Esophagus muscularis mucosa (tissue), 4 donors: ENCODE data around the gene MTA2. TPM values are rescaled to one million over a fixed set of nuclear protein-coding genes. Genes with fewer than 3 reads are reported as not detected.
A peak's percentile ranks its signal among the peaks of the same experiment; 100 is the strongest.

ENCODE experiments used
- DNase-seq: peaks from one replicate; pipeline ENCODE4 v3.0.0-alpha.2; 2017; ENCODE audit errors: extremely low spot score
- H3K27ac ChIP-seq, 4 donors: fragments of 200-600 bp; sonication (generic); replicated peaks in 1 of 4; 1 replicate in 3 of 4; 2 replicates in 1 of 4; pipeline ENCODE4 v1.5.1; 2016 to 2019; ENCODE audit warnings: mild to moderate bottlenecking in 1 of 4
- H3K27me3 ChIP-seq, 4 donors: fragments of 200-600 bp; sonication (generic); one replicate each; pipeline versions ENCODE4 v1.5.1 to v1.6.0; 2016 to 2019
- H3K36me3 ChIP-seq, 4 donors: fragments of 200-600 bp; sonication (generic); one replicate each; pipeline ENCODE4 v1.5.1; 2016 to 2019
- H3K4me1 ChIP-seq, 4 donors: fragments of 200-600 bp; sonication (generic); one replicate each; pipeline ENCODE4 v1.5.1; 2016 to 2019
- H3K4me3 ChIP-seq, 4 donors: fragments of 200-600 bp; sonication (generic); 1 replicate in 2 of 4; 2 replicates in 2 of 4; pipeline ENCODE4 v1.5.1; 2016 to 2019; ENCODE audit warnings: mild to moderate bottlenecking in 4 of 4, moderate library complexity in 1 of 4
- H3K9me3 ChIP-seq, 4 donors: fragments of 200-600 bp; sonication (generic); 1 replicate in 3 of 4; 2 replicates in 1 of 4; pipeline ENCODE4 v1.5.1; 2016 to 2019
- EP300 ChIP-seq: sonication (generic); formaldehyde crosslinking; IDR thresholded peaks from one replicate; pipeline ENCODE4 v1.6.1; 2017; ENCODE audit warnings: antibody characterized with exemption
- POLR2A ChIP-seq: fragments of 450-650 bp; IDR thresholded peaks from one replicate; pipeline ENCODE4 v1.6.1; 2017; ENCODE audit warnings: antibody characterized with exemption, moderate library complexity, mild to moderate bottlenecking, low read depth
- POLR2AphosphoS5 ChIP-seq, 2 donors: sonication (generic); formaldehyde crosslinking; IDR thresholded peaks; one replicate each; pipeline ENCODE4 v1.6.1; 2017; ENCODE audit warnings: antibody characterized with exemption in 2 of 2
- WGBS: methylation state at CpG from one replicate; pipeline ENCODE4 v1.1.5; 2018; 5-methylcytosine and 5-hydroxymethylcytosine counted together
- intact Hi-C: fragments of 100-400 bp; cut with DNase I; formaldehyde crosslinking; loops from one replicate; pipeline ENCODE4 v1.15.1; 2023
- total RNA-seq, 4 donors: library from RNA; depleted of rRNA; stranded (reverse); fragments of >200 nt; gene quantifications; one replicate each; pipeline versions ENCODE4 v1.1.0 to v1.2.1, GENCODE V29; 2016
- TF ChIP-seq, protein P1 (sequence below), 3 experiments: fragments of 200-600 bp in 2 of 3; fragments of 450-650 bp in 1 of 3; sonication (generic) in 2 of 3; IDR thresholded peaks; one replicate each; pipeline ENCODE4 v1.5.1; 2017 to 2019; ENCODE audit warnings: antibody characterized with exemption in 3 of 3, mild to moderate bottlenecking in 2 of 3, moderate library complexity in 1 of 3

The MTA2 gene
- total RNA-seq, 4 donors from 2014 or later: 60.2 to 91.4 (median 88.3) TPM

DNA sequence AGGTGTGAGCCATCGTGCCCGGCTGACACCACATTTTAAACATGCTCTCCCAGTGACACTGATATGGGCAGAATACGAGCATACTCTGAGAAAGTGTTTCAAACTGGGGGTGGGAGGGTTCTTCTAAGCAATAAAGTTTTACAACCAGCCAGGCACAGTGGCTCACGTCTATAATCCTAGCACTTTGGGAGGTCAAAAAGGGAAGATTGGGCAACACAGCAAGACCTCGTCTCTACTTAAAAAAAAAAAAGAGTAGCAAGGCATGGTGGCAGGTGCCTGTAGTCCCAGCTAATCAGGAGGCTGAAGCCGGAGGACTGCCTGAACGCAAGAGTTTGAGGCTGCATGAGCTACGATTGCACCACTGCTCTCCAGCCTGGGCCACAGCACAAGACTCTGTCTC is 42.6 kb upstream of the MTA2 start:
- TF ChIP-seq POLR2AphosphoS5 (IDR thresholded peaks at IDR 0.05): no peak
- no peak for TF ChIP-seq EP300
- TF ChIP-seq, protein P1, sequence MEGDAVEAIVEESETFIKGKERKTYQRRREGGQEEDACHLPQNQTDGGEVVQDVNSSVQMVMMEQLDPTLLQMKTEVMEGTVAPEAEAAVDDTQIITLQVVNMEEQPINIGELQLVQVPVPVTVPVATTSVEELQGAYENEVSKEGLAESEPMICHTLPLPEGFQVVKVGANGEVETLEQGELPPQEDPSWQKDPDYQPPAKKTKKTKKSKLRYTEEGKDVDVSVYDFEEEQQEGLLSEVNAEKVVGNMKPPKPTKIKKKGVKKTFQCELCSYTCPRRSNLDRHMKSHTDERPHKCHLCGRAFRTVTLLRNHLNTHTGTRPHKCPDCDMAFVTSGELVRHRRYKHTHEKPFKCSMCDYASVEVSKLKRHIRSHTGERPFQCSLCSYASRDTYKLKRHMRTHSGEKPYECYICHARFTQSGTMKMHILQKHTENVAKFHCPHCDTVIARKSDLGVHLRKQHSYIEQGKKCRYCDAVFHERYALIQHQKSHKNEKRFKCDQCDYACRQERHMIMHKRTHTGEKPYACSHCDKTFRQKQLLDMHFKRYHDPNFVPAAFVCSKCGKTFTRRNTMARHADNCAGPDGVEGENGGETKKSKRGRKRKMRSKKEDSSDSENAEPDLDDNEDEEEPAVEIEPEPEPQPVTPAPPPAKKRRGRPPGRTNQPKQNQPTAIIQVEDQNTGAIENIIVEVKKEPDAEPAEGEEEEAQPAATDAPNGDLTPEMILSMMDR (IDR thresholded peaks at IDR 0.05): no peak
- no peak for TF ChIP-seq POLR2A
- Histone ChIP-seq H3K27ac (peak overlapping the region in 1 of 4 donors; percentile 92), H3K9me3 (no peaks in the 10 kb centered on the region), H3K27me3 (no peaks in the 10 kb centered on the region), H3K4me1 (peaks cover 26 to 41% (median 31%) of the 10 kb centered on the region in 4 donors), H3K36me3 (peaks cover 16 to 53% (median 46%) of the 10 kb centered on the region in 4 donors), H3K4me3 (no peak overlapping the region)
- intact Hi-C loops: no loop called here
- DNase-seq: no peak
- 79% methylated on average over 8 of the region's 8 CpGs for WGBS

DNA sequence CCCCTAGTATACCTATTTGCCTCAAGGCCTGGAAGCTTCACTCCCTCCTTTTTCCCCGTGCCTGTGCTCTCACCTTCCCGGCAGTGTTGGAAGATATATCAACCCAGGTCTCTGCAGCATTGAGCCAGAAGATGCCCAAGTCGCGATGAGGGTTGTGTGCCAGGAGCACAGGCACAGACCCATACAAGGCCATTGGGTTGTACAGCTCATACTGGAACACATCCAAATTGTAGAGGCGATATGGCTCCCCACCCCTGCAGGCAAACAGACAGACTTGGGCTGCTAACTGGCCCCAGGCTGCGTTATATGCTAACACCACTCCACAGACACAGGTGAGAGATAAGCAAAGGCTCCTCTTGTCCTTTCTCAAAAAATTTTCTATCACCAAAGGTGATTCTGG is 30.8 kb upstream of the MTA2 start:
- no peak for DNase-seq
- no peaks in the 10 kb centered on the region for H3K9me3 ChIP-seq
- H3K36me3 ChIP-seq: peaks cover 83 to 100% (median 99%) of the 10 kb centered on the region in 4 donors
- no peak overlapping the region for H3K27ac ChIP-seq
- no peak for TF ChIP-seq EP300
- no peak for TF ChIP-seq POLR2A
- TF ChIP-seq POLR2AphosphoS5 (IDR thresholded peaks at IDR 0.05): no peak
- TF ChIP-seq, protein P1 (IDR thresholded peaks at IDR 0.05): no peak
- intact Hi-C loops: no loop called here
- H3K27me3 ChIP-seq: no peaks in the 10 kb centered on the region
- no peak overlapping the region for H3K4me3 ChIP-seq
- H3K4me1 ChIP-seq: peaks cover 0 to 8% (median 3%) of the 10 kb centered on the region in 4 donors
- WGBS: 82% methylated on average over 6 of the region's 6 CpGs

DNA sequence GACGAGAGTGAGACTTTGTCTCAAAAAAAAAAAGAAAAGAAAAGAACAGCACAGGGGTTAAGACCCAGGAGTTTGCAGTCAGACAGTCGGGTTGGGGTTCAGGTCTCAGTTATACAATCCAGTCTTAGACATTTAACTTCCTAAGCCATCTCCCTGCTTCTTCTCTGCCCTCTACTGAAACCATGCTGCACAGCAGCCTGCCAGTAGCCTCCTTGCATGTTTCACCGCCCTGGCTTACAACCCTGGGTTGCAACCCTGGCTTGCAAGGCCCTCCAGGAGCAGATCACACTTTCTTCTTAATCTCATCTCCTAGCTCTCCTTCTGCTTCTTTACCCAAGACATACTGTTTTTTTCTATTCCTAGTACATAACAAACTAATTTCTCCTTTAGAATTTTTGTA is 26.0 kb upstream of the MTA2 start:
- TF ChIP-seq EP300 (no peak), POLR2A (no peak), POLR2AphosphoS5 (IDR thresholded peaks at IDR 0.05) (no peak)
- TF ChIP-seq, protein P1 (IDR thresholded peaks at IDR 0.05): no peak
- H3K27ac ChIP-seq: no peak overlapping the region
- intact Hi-C loops: no loop called here
- H3K36me3 ChIP-seq: peaks cover 68 to 82% (median 80%) of the 10 kb centered on the region in 4 donors
- H3K9me3 ChIP-seq: no peaks in the 10 kb centered on the region
- WGBS: 76% methylated on average over 3 of the region's 3 CpGs
- DNase-seq: no peak
- peaks cover 0 to 7% (median 3%) of the 10 kb centered on the region in 4 donors for H3K4me1 ChIP-seq
- no peaks in the 10 kb centered on the region for H3K27me3 ChIP-seq
- no peak overlapping the region for H3K4me3 ChIP-seq

DNA sequence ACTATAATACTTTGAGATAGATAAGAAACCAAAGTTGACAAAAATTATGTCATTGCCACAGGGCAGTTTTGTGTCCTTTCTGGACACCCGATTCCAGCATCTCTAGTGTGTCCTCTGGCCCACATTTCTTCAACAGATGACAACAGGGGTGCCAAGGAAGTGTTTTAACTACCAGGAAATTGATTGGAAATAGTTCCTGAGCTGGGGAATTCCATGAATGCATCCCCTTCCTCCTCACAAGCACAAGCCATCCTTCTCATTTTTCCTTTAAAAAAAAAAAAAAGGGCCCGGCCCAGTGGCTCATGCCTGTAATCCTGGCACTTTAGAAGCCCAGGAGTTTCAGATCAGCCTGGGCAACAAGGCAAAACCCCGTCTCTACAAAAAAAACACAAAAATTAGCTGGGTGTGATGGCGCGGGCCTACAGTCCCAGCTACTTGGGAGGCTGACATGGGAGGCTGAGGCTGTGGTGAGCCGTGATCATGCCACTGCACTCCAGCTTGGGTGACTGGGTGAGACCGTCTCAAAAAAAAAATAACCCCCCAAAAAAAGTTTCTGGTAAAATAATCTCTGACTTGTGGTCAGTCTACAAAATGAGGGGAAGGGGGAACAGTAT is 20.9 kb upstream of the MTA2 start:
- H3K4me3 ChIP-seq: peak overlapping the region; percentile 66 to 87 (median 76)
- no peak for TF ChIP-seq POLR2AphosphoS5 (IDR thresholded peaks at IDR 0.05)
- TF ChIP-seq, protein P1 (IDR thresholded peaks at IDR 0.05): no peak
- TF ChIP-seq POLR2A: no peak
- TF ChIP-seq EP300: no peak

More for the DNA sequence above, 20.9 kb upstream of the MTA2 start:
- no peak for DNase-seq
- Histone ChIP-seq H3K4me1 (peaks cover 16 to 33% (median 23%) of the 10 kb centered on the region in 4 donors), H3K9me3 (no peaks in the 10 kb centered on the region), H3K36me3 (peaks cover 22 to 46% (median 33%) of the 10 kb centered on the region in 4 donors), H3K27ac (peak overlapping the region; percentile 83 to 91 (median 88)), H3K27me3 (no peaks in the 10 kb centered on the region)
- intact Hi-C loops: no loop called here
- WGBS: 84% methylated on average over 7 of the region's 7 CpGs
